Bronchial epithelial cell (primary cell): ENCODE measurements around the gene EPHA3. TPM values are rescaled to one million over a fixed set of nuclear protein-coding genes. Genes with fewer than 3 reads are reported as not detected.

Experiments
- DNase-seq: peaks from one replicate; pipeline ENCODE4 v3.0.0-alpha.2; 2010; ENCODE audit warnings: low read depth
- FAIRE-seq: peaks from 2 replicates; lab custom pipeline; 2011; peaks lifted over from hg19 to GRCh38; lab: Jason Lieb, UNC
- H3K27me3 ChIP-seq: 2 replicates; pipeline ENCODE4 v1.5.1; 2011; ENCODE audit warnings: low read length; ENCODE audit not compliant: control insufficient read depth, insufficient read depth
- H3K36me3 ChIP-seq: 2 replicates; pipeline ENCODE4 v1.5.1; 2011; ENCODE audit warnings: low read length; ENCODE audit not compliant: control insufficient read depth, insufficient read depth
- H3K4me3 ChIP-seq: 2 replicates; pipeline ENCODE4 v1.5.1; 2011; ENCODE audit warnings: mild to moderate bottlenecking, low read depth, low read length, control low read depth
- total RNA-seq: library from RNA; depleted of rRNA; stranded (reverse); fragments of >200 nt; gene quantifications from 2 replicates; pipeline ENCODE4 v1.2.1, GENCODE V29; 2014
- TF ChIP-seq, protein P1 (sequence below): IDR thresholded peaks from 2 replicates; pipeline ENCODE4 v1.5.1; 2011; ENCODE audit warnings: mild to moderate bottlenecking, moderate library complexity, low read length, control low read depth, inconsistent platforms; ENCODE audit not compliant: insufficient read depth, severe bottlenecking

The EPHA3 gene
- total RNA-seq, 1 donor from 2014 or later = under 0.01 TPM

DNA sequence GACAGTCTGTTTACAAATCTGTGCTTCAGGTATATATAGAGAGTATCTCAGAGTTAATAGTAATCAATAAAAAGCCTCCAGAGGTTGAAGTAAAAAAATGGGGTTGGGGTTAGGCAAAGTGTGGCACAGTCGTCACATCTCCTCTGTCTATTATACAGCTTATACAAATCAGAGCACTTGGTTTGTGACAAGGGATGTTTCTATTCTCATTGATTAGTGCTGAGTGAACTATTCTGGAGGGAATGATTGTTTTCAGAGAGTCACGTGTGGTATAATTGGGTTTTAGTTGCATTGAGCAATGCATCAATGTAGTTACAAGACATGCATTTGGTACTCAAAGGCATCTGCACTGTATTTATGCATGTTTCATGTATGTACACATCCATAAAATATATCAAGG, 172.9 kb downstream of the EPHA3 start:
- H3K4me3 ChIP-seq = no peak overlapping the region
- TF ChIP-seq, protein P1, sequence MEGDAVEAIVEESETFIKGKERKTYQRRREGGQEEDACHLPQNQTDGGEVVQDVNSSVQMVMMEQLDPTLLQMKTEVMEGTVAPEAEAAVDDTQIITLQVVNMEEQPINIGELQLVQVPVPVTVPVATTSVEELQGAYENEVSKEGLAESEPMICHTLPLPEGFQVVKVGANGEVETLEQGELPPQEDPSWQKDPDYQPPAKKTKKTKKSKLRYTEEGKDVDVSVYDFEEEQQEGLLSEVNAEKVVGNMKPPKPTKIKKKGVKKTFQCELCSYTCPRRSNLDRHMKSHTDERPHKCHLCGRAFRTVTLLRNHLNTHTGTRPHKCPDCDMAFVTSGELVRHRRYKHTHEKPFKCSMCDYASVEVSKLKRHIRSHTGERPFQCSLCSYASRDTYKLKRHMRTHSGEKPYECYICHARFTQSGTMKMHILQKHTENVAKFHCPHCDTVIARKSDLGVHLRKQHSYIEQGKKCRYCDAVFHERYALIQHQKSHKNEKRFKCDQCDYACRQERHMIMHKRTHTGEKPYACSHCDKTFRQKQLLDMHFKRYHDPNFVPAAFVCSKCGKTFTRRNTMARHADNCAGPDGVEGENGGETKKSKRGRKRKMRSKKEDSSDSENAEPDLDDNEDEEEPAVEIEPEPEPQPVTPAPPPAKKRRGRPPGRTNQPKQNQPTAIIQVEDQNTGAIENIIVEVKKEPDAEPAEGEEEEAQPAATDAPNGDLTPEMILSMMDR = no peak
- DNase-seq (no peak), FAIRE-seq (no peak)
- no peaks in the 10 kb centered on the region for H3K36me3 ChIP-seq
- no peaks in the 10 kb centered on the region for H3K27me3 ChIP-seq

DNA sequence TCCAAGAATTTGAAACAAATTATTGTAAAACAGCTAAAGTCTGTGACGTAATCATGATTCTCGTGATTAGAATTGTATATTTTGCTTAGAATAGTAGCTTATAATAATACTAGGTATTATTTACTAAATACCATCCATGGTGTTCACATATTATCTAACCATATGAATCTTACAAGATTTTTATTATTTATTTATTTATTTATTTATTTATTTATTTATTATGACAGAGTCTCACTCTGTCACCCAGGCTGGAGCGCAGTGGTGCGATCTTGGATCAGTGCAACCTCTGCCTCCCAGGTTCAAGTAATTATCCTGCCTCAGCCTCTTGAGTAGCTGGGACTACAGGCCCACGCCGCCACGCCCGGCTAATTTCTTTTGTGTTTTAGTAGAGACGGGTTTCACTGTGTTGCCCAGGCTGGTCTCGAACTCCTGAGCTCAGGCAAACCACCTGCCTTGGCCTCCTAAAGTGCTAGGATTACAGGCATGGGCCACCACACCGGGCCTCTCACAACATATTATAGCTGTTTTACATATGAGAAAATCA, 173.5 kb downstream of the EPHA3 start:
- Histone ChIP-seq H3K36me3 (no peaks in the 10 kb centered on the region), H3K4me3 (no peak overlapping the region), H3K27me3 (no peaks in the 10 kb centered on the region)
- FAIRE-seq (no peak), DNase-seq (no peak)
- TF ChIP-seq, protein P1 = no peak

GRCh38 chr3:89287902-89288508, 180.6 kb downstream of the EPHA3 start:
- Histone ChIP-seq H3K4me3 (no peak overlapping the region), H3K27me3 (no peaks in the 10 kb centered on the region), H3K36me3 (no peaks in the 10 kb centered on the region)
- FAIRE-seq = no peak
- DNase-seq = no peak
- TF ChIP-seq, protein P1 = no peak

DNA sequence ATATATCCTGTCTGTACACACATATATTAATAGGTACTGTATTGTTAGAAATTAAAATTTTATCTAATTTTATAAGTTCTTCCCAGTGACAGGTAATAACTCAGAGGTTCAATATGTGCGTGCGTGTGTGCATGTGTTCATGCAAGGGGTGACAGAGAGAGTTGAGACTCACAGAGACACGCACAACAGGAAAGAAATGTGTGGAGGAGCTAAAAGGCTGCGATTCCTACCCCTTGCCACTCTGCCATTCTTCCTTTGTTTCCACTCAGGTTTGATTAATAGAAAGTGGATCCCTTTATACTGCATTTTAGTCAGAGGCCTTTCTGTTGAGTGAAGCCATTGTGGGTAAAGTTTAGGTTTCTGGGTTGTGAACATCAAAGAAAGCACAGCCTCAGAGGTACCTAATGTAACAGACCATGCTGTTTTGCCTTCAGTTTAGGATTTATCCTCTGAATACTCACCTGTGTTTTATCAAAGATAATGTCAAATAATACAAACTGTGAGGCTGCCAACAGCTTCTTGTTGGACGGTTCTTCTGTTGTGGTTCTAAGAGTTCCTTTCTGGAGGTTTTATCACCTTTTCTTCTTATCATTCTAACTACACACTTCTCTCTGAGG, 182.3 kb downstream of the EPHA3 start:
- DNase-seq = no peak
- no peaks in the 10 kb centered on the region for H3K36me3 ChIP-seq

GRCh38 chr3:89297199-89297598, 189.8 kb downstream of the EPHA3 start:
- Histone ChIP-seq H3K4me3 (no peak overlapping the region), H3K36me3 (no peaks in the 10 kb centered on the region), H3K27me3 (no peaks in the 10 kb centered on the region)
- TF ChIP-seq, protein P1 = no peak
- FAIRE-seq (no peak), DNase-seq (no peak)

More for the DNA sequence above, 182.3 kb downstream of the EPHA3 start:
- no peak overlapping the region for H3K4me3 ChIP-seq
- H3K27me3 ChIP-seq = no peaks in the 10 kb centered on the region
- TF ChIP-seq, protein P1 = no peak
- FAIRE-seq = no peak

GRCh38 chr3:89300526-89300925, 193.1 kb downstream of the EPHA3 start:
- no peaks in the 10 kb centered on the region for H3K36me3 ChIP-seq
- TF ChIP-seq, protein P1 = no peak
- H3K4me3 ChIP-seq = no peak overlapping the region
- H3K27me3 ChIP-seq = no peaks in the 10 kb centered on the region
- DNase-seq (no peak), FAIRE-seq (no peak)
